Stomach (tissue), 9 donors: ENCODE measurements around the gene NOS1. TPM values are rescaled to one million over a fixed set of nuclear protein-coding genes. Genes with fewer than 3 reads are reported as not detected.

Experiments used
- DNase-seq, 2 donors: peaks; one replicate each; pipeline versions ENCODE4 v3.0.0 to v3.0.0-alpha.2; 2013 to 2019
- H3K27ac ChIP-seq, 5 donors: fragments of 200-600 bp in 4 of 5; sonication (generic) in 4 of 5; one replicate each; pipeline ENCODE4 v1.5.1; 2013 to 2019; ENCODE audit warnings: mild to moderate bottlenecking in 1 of 5, moderate library complexity in 1 of 5
- H3K27me3 ChIP-seq, 3 donors: fragments of 200-600 bp; sonication (generic); one replicate each; pipeline ENCODE4 v1.5.1; 2017 to 2019; ENCODE audit warnings: mixed run types in 1 of 3
- H3K36me3 ChIP-seq, 4 donors: fragments of 200-600 bp; sonication (generic); 1 replicate in 3 of 4; 2 replicates in 1 of 4; pipeline ENCODE4 v1.5.1; 2016 to 2019
- H3K4me1 ChIP-seq, 4 donors: fragments of 200-600 bp; sonication (generic); one replicate each; pipeline ENCODE4 v1.5.1; 2016 to 2019
- H3K4me3 ChIP-seq, 4 donors: fragments of 200-600 bp; sonication (generic) in 3 of 4; one replicate each; pipeline ENCODE4 v1.5.1; 2016 to 2019; ENCODE audit warnings: mild to moderate bottlenecking in 1 of 4
- H3K9me3 ChIP-seq, 4 donors: fragments of 200-600 bp; sonication (generic); one replicate each; pipeline ENCODE4 v1.5.1; 2016 to 2019
- CTCF ChIP-seq, 7 experiments: fragments of 450-650 bp in 4 of 7; fragments of 200-600 bp in 3 of 7; sonication (generic) in 3 of 7; IDR thresholded peaks; one replicate each; pipeline ENCODE4 v1.5.1; 2016 to 2019; ENCODE audit warnings: antibody characterized with exemption in 7 of 7, control low read depth in 2 of 7, mild to moderate bottlenecking in 1 of 7
- EP300 ChIP-seq: sonication (generic); formaldehyde crosslinking; IDR thresholded peaks from one replicate; pipeline ENCODE4 v1.6.1; 2017; ENCODE audit warnings: antibody characterized with exemption
- POLR2A ChIP-seq, 4 donors: fragments of 450-650 bp; IDR thresholded peaks; one replicate each; pipeline ENCODE4 v1.6.1; 2016; ENCODE audit warnings: antibody characterized with exemption in 4 of 4, control low read depth in 2 of 4, mild to moderate bottlenecking in 1 of 4, moderate library complexity in 1 of 4
- POLR2AphosphoS5 ChIP-seq, 3 donors: sonication (generic); formaldehyde crosslinking; IDR thresholded peaks; one replicate each; pipeline ENCODE4 v1.6.1; 2016; ENCODE audit warnings: antibody characterized with exemption in 3 of 3
- WGBS, 5 donors: extraction: QIAGEN DNeasy Blood & Tissue Kit in 3 of 5; methylation state at CpG; one replicate each; pipeline versions ENCODE4 v1.1.5 to v1.1.7; 2013 to 2018; 5-methylcytosine and 5-hydroxymethylcytosine counted together
- intact Hi-C: fragments of 100-400 bp; cut with DNase I; formaldehyde crosslinking; loops from one replicate; pipeline ENCODE4 v1.15.1; 2023; ENCODE audit warnings: low total_unique reads
- polyA plus RNA-seq, 3 donors: library from polyadenylated mRNA; stranded (reverse); fragments of 200-250 nt; gene quantifications; one replicate each; pipeline ENCODE4 v1.2.3, GENCODE V29; 2013
- total RNA-seq, 5 donors: library from RNA; depleted of rRNA; stranded (reverse); fragments of >200 nt; gene quantifications; one replicate each; pipeline versions ENCODE4 v1.1.0 to v1.2.3, GENCODE V29; 2014 to 2016
- donor health status: healthy with polysubstance abuse.
- donor health status: Bipolar disorder and iron deficiency.
- donor health status: healthy.

The NOS1 gene
- total and polyA plus RNA-seq, 8 donors = 0.15 to 3.1 (median 0.29) TPM; not detected in 3

GRCh38 chr12:117360551-117361346, 677 bp downstream of the NOS1 start:
- WGBS, 5 donors = 4 to 8% (median 5%) methylated on average over 44 to 91 of the region's 91 CpGs
- H3K27me3 ChIP-seq = peaks cover 11 to 97% (median 71%) of the 10 kb centered on the region in 3 donors
- intact Hi-C loops = loop anchor here (5.0 kb wide), 1 partner anchor 227 kb away; no protein-coding TSS in a partner anchor
- no peaks in the 10 kb centered on the region for H3K9me3 ChIP-seq
- no peaks in the 10 kb centered on the region for H3K36me3 ChIP-seq
- H3K4me1 ChIP-seq = peaks cover 0 to 14% (median 10%) of the 10 kb centered on the region in 4 donors
- no peak for TF ChIP-seq EP300
- DNase-seq = no peak
- H3K4me3 ChIP-seq = peak overlapping the region in 3 of 4 donors; percentile 1 to 9 (median 3)
- H3K27ac ChIP-seq = no peak overlapping the region

GRCh38 chr12:117360222-117360550, 1.2 kb downstream of the NOS1 start:
- no peak for DNase-seq
- TF ChIP-seq CTCF (IDR thresholded peaks at IDR 0.05) = no peak
- no peak for TF ChIP-seq EP300
- no peak for TF ChIP-seq POLR2A (IDR thresholded peaks at IDR 0.05)
- TF ChIP-seq POLR2AphosphoS5 (IDR thresholded peaks at IDR 0.05) = no peak
- WGBS, 5 donors = 2 to 10% (median 3%) methylated on average over 2 to 23 of the region's 23 CpGs
- no peaks in the 10 kb centered on the region for H3K36me3 ChIP-seq
- no peak overlapping the region for H3K27ac ChIP-seq
- no peaks in the 10 kb centered on the region for H3K9me3 ChIP-seq
- no peak overlapping the region for H3K4me3 ChIP-seq
- intact Hi-C loops = loop anchor here (5.0 kb wide), 1 partner anchor 227 kb away; no protein-coding TSS in a partner anchor
- peaks cover 0 to 14% (median 10%) of the 10 kb centered on the region in 4 donors for H3K4me1 ChIP-seq
- H3K27me3 ChIP-seq = peaks cover 11 to 97% (median 70%) of the 10 kb centered on the region in 3 donors

- Histone ChIP-seq H3K9me3 (no peaks in the 10 kb centered on the region), H3K27me3 (peaks cover 8 to 91% (median 60%) of the 10 kb centered on the region in 3 donors), H3K4me3 (no peak overlapping the region), H3K4me1 (peaks cover 0 to 14% (median 10%) of the 10 kb centered on the region in 4 donors), H3K27ac (no peak overlapping the region), H3K36me3 (no peaks in the 10 kb centered on the region)
- no peak for DNase-seq
- intact Hi-C loops = no loop called here
- no peak for TF ChIP-seq POLR2A (IDR thresholded peaks at IDR 0.05)
- TF ChIP-seq EP300 = no peak
- no peak for TF ChIP-seq CTCF (IDR thresholded peaks at IDR 0.05)
- TF ChIP-seq POLR2AphosphoS5 (IDR thresholded peaks at IDR 0.05) = no peak
- 10 to 21% (median 13%) methylated on average over 25 to 42 of the region's 42 CpGs for WGBS, 5 donors
Measured at GRCh38 chr12:117359029-117359845, 2.2 kb downstream of the NOS1 start.

- Histone ChIP-seq H3K36me3 (no peaks in the 10 kb centered on the region), H3K4me1 (peaks cover 0 to 10% (median 9%) of the 10 kb centered on the region in 4 donors), H3K9me3 (no peaks in the 10 kb centered on the region), H3K4me3 (no peak overlapping the region), H3K27me3 (peaks cover 8 to 62% (median 30%) of the 10 kb centered on the region in 3 donors), H3K27ac (no peak overlapping the region)
- TF ChIP-seq POLR2AphosphoS5 (IDR thresholded peaks at IDR 0.05) = no peak
- no peak for TF ChIP-seq POLR2A (IDR thresholded peaks at IDR 0.05)
- TF ChIP-seq CTCF (IDR thresholded peaks at IDR 0.05) = no peak
- TF ChIP-seq EP300 = no peak
- intact Hi-C loops = no loop called here
- 0 to 18% (median 12%) methylated on average over 1 of the region's 1 CpG for WGBS, 5 donors
- no peak for DNase-seq
Measured at GRCh38 chr12:117356048-117356447, 5.4 kb downstream of the NOS1 start.
